Measurements from ENCODE around the gene RAD52. TPM values are rescaled to one million over a fixed set of nuclear protein-coding genes. Genes with fewer than 3 reads are reported as not detected.

RAD52 gene
- total RNA-seq, 1 experiment from 2014 or later: 14.9 TPM

DNA sequence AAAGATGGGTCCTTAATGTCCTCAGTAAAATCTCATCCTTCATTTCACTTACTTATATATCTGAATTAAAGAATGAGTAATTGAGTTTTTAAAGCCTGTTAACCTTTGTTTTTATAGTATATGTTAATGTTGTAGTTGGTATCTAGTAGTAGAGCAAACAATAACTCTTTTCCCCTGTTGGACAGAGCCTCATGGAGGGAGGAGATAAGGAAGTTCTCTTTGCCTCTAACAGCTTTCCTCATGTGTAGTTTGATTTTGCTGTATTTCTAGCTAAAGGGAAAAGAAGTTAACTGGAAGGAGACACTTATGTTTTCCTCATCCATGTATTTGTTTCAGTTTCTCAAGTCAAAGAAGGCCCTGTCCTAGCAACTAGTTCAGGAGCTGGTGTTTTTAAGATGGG, 55.3 kb downstream of the RAD52 start:
- Histone ChIP-seq H3K27ac (ENCODE audit: low read length) (no peak overlapping the region), H3K4me2 (ENCODE audit: low read depth, low read length, poor library complexity, severe bottlenecking) (no peak overlapping the region), H3K9ac (ENCODE audit: low read length) (no peak overlapping the region), H3K9me3 (ENCODE audit: low read length) (no peaks in the 10 kb centered on the region), H3K36me3 (ENCODE audit: insufficient read depth, low read length) (peaks cover 51% of the 10 kb centered on the region), H3K79me2 (ENCODE audit: low read length) (peaks cover 8% of the 10 kb centered on the region; the same call in 1 of the 2 replicates), H3K9me2 (replicated peaks; ENCODE audit: insufficient read depth, low read length) (no peaks in the 10 kb centered on the region), H3K4me3 (ENCODE audit: low read length) (no peak overlapping the region), H3K4me1 (ENCODE audit: low read length) (no peaks in the 10 kb centered on the region), H4K20me1 (ENCODE audit: insufficient read depth, low read depth, low read length) (no peaks in the 10 kb centered on the region), H2AFZ (ENCODE audit: low read length) (no peak overlapping the region), H3K27me3 (ENCODE audit: low read length) (no peaks in the 10 kb centered on the region)
- no peak for DNase-seq

DNA sequence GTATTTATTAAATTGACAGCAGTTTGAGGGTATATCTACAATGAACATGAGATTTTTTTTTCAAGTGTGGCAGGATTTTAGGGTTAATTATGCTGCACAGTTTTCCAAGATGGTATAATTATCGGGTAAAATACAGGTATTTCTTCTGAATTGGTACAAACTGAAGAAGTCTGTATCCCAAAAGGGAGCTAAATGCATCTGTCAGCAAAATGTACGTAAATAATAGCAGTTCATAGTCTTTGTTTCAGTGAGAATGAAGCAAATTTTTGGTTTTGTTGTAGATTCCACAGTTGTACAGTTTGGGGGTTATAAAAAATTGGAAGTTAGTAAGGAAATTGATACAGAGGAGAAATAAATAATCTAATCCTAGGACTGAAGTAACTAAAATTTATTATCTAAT, 63.3 kb downstream of the RAD52 start:
- Histone ChIP-seq H3K4me2 (ENCODE audit: low read depth, low read length, poor library complexity, severe bottlenecking) (no peak overlapping the region), H3K27me3 (ENCODE audit: low read length) (no peaks in the 10 kb centered on the region), H3K27ac (ENCODE audit: low read length) (no peak overlapping the region), H2AFZ (ENCODE audit: low read length) (no peak overlapping the region), H3K36me3 (ENCODE audit: insufficient read depth, low read length) (peaks cover 72% of the 10 kb centered on the region), H3K4me1 (ENCODE audit: low read length) (no peaks in the 10 kb centered on the region), H3K4me3 (ENCODE audit: low read length) (no peak overlapping the region), H3K79me2 (ENCODE audit: low read length) (0 out of 2 replicates have a peak, but pooled peaks cover 4% of the 10 kb centered on the region), H3K9me2 (replicated peaks; ENCODE audit: insufficient read depth, low read length) (no peaks in the 10 kb centered on the region), H3K9ac (ENCODE audit: low read length) (no peak overlapping the region), H3K9me3 (ENCODE audit: low read length) (no peaks in the 10 kb centered on the region), H4K20me1 (ENCODE audit: insufficient read depth, low read depth, low read length) (no peaks in the 10 kb centered on the region)
- DNase-seq: no peak

DNA sequence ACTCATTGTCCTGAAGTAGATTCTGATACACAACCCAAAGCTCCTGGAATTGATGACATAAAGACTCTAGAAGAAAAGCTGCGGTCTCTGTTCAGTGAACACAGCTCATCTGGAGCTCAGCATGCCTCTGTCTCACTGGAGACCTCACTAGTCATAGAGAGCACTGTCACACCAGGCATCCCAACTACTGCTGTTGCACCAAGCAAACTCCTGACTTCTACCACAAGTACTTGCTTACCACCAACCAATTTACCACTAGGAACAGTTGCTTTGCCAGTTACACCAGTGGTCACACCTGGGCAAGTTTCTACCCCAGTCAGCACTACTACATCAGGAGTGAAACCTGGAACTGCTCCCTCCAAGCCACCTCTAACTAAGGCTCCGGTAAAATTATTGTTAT, 63.8 kb downstream of the RAD52 start:
- no peaks in the 10 kb centered on the region for H4K20me1 ChIP-seq (ENCODE audit: insufficient read depth, low read depth, low read length)
- H3K4me2 ChIP-seq (ENCODE audit: low read depth, low read length, poor library complexity, severe bottlenecking): no peak overlapping the region
- H3K36me3 ChIP-seq (ENCODE audit: insufficient read depth, low read length): peaks cover 75% of the 10 kb centered on the region
- no peaks in the 10 kb centered on the region for H3K9me2 ChIP-seq (replicated peaks; ENCODE audit: insufficient read depth, low read length)
- H2AFZ ChIP-seq (ENCODE audit: low read length): no peak overlapping the region
- H3K9me3 ChIP-seq (ENCODE audit: low read length): no peaks in the 10 kb centered on the region
- 0 out of 2 replicates have a peak, but pooled peaks cover 4% of the 10 kb centered on the region for H3K79me2 ChIP-seq (ENCODE audit: low read length)
- H3K27me3 ChIP-seq (ENCODE audit: low read length): no peaks in the 10 kb centered on the region
- no peak overlapping the region for H3K4me3 ChIP-seq (ENCODE audit: low read length)
- no peak overlapping the region for H3K27ac ChIP-seq (ENCODE audit: low read length)
- DNase-seq: no peak
- H3K4me1 ChIP-seq (ENCODE audit: low read length): no peaks in the 10 kb centered on the region
- H3K9ac ChIP-seq (ENCODE audit: low read length): no peak overlapping the region

DNA sequence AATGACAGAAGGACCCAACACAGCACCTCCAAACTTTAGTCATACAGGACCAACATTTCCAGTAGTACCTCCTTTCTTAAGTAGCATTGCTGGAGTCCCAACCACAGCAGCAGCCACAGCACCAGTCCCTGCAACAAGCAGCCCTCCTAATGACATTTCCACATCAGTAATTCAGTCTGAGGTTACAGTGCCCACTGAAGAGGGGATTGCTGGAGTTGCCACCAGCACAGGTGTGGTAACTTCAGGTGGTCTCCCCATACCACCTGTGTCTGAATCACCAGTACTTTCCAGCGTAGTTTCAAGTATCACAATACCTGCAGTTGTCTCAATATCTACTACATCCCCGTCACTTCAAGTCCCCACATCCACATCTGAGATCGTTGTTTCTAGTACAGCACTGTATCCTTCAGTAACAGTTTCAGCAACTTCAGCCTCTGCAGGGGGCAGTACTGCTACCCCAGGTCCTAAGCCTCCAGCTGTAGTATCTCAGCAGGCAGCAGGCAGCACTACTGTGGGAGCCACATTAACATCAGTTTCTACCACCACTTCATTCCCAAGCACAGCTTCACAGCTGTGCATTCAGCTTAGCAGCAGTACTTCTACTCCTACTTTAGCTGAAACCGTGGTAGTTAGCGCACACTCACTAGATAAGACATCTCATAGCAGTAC, 64.6 kb downstream of the RAD52 start:
- H3K27ac ChIP-seq (ENCODE audit: low read length): no peak overlapping the region

DNA sequence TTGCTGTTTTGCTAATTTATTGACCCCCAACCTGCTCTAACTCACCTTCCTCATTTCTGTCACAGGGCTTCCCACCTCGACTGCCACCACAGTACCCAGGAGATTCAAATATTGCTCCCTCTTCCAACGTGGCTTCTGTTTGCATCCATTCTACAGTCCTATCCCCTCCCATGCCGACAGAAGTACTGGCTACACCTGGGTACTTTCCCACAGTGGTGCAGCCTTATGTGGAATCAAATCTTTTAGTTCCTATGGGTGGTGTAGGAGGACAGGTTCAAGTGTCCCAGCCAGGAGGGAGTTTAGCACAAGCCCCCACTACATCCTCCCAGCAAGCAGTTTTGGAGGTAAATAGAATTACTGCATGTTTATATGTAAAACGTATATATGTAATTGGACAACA, 68.8 kb downstream of the RAD52 start:
- no peak overlapping the region for H3K4me3 ChIP-seq (ENCODE audit: low read length)
- no peak overlapping the region for H3K4me2 ChIP-seq (ENCODE audit: low read depth, low read length, poor library complexity, severe bottlenecking)
- no peak for DNase-seq

More for the DNA sequence above, 64.6 kb downstream of the RAD52 start:
- Histone ChIP-seq H3K9me2 (replicated peaks; ENCODE audit: insufficient read depth, low read length) (no peaks in the 10 kb centered on the region), H3K4me3 (ENCODE audit: low read length) (no peak overlapping the region), H3K4me2 (ENCODE audit: low read depth, low read length, poor library complexity, severe bottlenecking) (no peak overlapping the region), H4K20me1 (ENCODE audit: insufficient read depth, low read depth, low read length) (no peaks in the 10 kb centered on the region), H2AFZ (ENCODE audit: low read length) (no peak overlapping the region), H3K4me1 (ENCODE audit: low read length) (no peaks in the 10 kb centered on the region), H3K27me3 (ENCODE audit: low read length) (no peaks in the 10 kb centered on the region), H3K79me2 (ENCODE audit: low read length) (no peaks in the 10 kb centered on the region; the same call in 1 of the 2 replicates), H3K9ac (ENCODE audit: low read length) (no peak overlapping the region), H3K36me3 (ENCODE audit: insufficient read depth, low read length) (peaks cover 75% of the 10 kb centered on the region), H3K9me3 (ENCODE audit: low read length) (no peaks in the 10 kb centered on the region)
- no peak for DNase-seq

DNA sequence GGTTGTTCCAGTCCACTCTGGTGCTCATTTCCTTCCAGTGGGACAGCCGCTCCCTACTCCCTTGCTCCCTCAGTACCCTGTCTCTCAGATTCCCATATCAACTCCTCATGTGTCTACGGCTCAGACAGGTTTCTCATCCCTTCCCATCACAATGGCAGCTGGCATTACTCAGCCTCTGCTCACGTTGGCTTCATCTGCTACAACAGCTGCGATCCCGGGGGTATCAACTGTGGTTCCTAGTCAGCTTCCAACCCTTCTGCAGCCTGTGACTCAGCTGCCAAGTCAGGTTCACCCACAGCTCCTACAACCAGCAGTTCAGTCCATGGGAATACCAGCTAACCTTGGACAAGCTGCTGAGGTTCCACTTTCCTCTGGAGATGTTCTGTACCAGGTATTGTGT, 69.9 kb downstream of the RAD52 start:
- Histone ChIP-seq H3K9me2 (replicated peaks; ENCODE audit: insufficient read depth, low read length) (no peaks in the 10 kb centered on the region), H3K79me2 (ENCODE audit: low read length) (no peaks in the 10 kb centered on the region; the same call in 1 of the 2 replicates), H3K9ac (ENCODE audit: low read length) (no peak overlapping the region), H4K20me1 (ENCODE audit: insufficient read depth, low read depth, low read length) (no peaks in the 10 kb centered on the region), H3K27me3 (ENCODE audit: low read length) (no peaks in the 10 kb centered on the region), H2AFZ (ENCODE audit: low read length) (no peak overlapping the region), H3K9me3 (ENCODE audit: low read length) (no peaks in the 10 kb centered on the region), H3K4me3 (ENCODE audit: low read length) (no peak overlapping the region), H3K27ac (ENCODE audit: low read length) (no peak overlapping the region), H3K4me2 (ENCODE audit: low read depth, low read length, poor library complexity, severe bottlenecking) (no peak overlapping the region), H3K4me1 (ENCODE audit: low read length) (no peaks in the 10 kb centered on the region), H3K36me3 (ENCODE audit: insufficient read depth, low read length) (peaks cover 74% of the 10 kb centered on the region)
- no peak for DNase-seq

More for the DNA sequence above, 68.8 kb downstream of the RAD52 start:
- Histone ChIP-seq H3K27ac (ENCODE audit: low read length) (no peak overlapping the region), H3K27me3 (ENCODE audit: low read length) (no peaks in the 10 kb centered on the region), H3K9me3 (ENCODE audit: low read length) (no peaks in the 10 kb centered on the region), H4K20me1 (ENCODE audit: insufficient read depth, low read depth, low read length) (no peaks in the 10 kb centered on the region), H3K9ac (ENCODE audit: low read length) (no peak overlapping the region), H3K36me3 (ENCODE audit: insufficient read depth, low read length) (peaks cover 74% of the 10 kb centered on the region), H3K9me2 (replicated peaks; ENCODE audit: insufficient read depth, low read length) (no peaks in the 10 kb centered on the region), H2AFZ (ENCODE audit: low read length) (no peak overlapping the region), H3K79me2 (ENCODE audit: low read length) (no peaks in the 10 kb centered on the region; the same call in 1 of the 2 replicates), H3K4me1 (ENCODE audit: low read length) (no peaks in the 10 kb centered on the region)

DNA sequence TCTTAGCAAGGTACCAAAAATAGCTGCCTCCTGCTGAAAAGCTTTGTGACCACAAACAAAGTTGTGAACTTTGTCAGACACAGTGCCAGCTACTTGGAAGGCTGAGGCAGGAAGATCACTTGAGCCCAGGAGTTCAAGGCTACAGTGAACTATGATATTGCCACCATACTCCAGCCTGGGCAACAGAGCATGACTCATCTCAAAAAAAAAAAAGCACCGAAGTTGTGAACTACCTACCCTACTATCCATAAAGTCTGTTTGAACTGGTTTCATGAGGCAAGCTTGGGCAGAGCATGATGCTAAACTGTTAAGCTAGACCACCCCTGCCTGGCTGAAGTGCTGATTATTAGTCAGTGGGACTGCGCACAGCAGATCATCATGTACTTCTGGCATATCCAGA, 75.5 kb downstream of the RAD52 start:
- H4K20me1 ChIP-seq (ENCODE audit: insufficient read depth, low read depth, low read length): no peaks in the 10 kb centered on the region
- H3K36me3 ChIP-seq (ENCODE audit: insufficient read depth, low read length): peaks cover 50% of the 10 kb centered on the region
- H2AFZ ChIP-seq (ENCODE audit: low read length): no peak overlapping the region
- no peaks in the 10 kb centered on the region; the same call in 1 of the 2 replicates for H3K79me2 ChIP-seq (ENCODE audit: low read length)
- H3K27me3 ChIP-seq (ENCODE audit: low read length): no peaks in the 10 kb centered on the region
- H3K9ac ChIP-seq (ENCODE audit: low read length): no peak overlapping the region
- no peaks in the 10 kb centered on the region for H3K9me3 ChIP-seq (ENCODE audit: low read length)
- DNase-seq: no peak
- no peak overlapping the region for H3K4me2 ChIP-seq (ENCODE audit: low read depth, low read length, poor library complexity, severe bottlenecking)
- H3K27ac ChIP-seq (ENCODE audit: low read length): no peak overlapping the region
- no peaks in the 10 kb centered on the region for H3K9me2 ChIP-seq (replicated peaks; ENCODE audit: insufficient read depth, low read length)
- no peaks in the 10 kb centered on the region for H3K4me1 ChIP-seq (ENCODE audit: low read length)
- no peak overlapping the region for H3K4me3 ChIP-seq (ENCODE audit: low read length)

DNA sequence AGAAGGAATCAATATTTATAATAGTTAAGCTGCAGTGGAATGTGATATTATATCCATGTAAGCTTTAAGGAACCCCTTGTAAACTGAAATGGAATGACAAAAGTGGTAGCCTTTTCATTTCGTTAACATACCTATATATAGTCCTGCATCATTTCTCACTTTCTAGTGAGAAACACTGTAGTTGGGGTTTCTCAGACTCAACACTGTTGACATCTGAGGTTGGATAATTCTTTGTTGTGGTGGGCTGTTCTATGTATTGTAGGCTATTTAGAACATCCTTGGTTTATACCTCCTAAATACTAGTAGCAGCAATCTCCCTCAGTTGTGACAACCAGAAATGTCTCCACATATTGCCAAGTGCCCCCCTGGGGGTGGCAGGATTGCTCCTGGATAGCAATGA, 79.1 kb downstream of the RAD52 start:
- Histone ChIP-seq H4K20me1 (ENCODE audit: insufficient read depth, low read depth, low read length) (no peaks in the 10 kb centered on the region), H3K79me2 (ENCODE audit: low read length) (peaks cover 6% of the 10 kb centered on the region), H3K36me3 (ENCODE audit: insufficient read depth, low read length) (peaks cover 41% of the 10 kb centered on the region; the same call in 1 of the 2 replicates), H3K9ac (ENCODE audit: low read length) (no peak overlapping the region), H3K9me3 (ENCODE audit: low read length) (no peaks in the 10 kb centered on the region), H3K27ac (ENCODE audit: low read length) (no peak overlapping the region), H3K4me2 (ENCODE audit: low read depth, low read length, poor library complexity, severe bottlenecking) (no peak overlapping the region), H3K4me1 (ENCODE audit: low read length) (no peaks in the 10 kb centered on the region), H3K4me3 (ENCODE audit: low read length) (no peak overlapping the region), H3K9me2 (replicated peaks; ENCODE audit: insufficient read depth, low read length) (no peaks in the 10 kb centered on the region), H3K27me3 (ENCODE audit: low read length) (no peaks in the 10 kb centered on the region), H2AFZ (ENCODE audit: low read length) (no peak overlapping the region)
- no peak for DNase-seq

Data from Karpas-422 (cell line).